Thyroid gland (tissue), 4 donors: ENCODE measurements around the gene NFIA. TPM values are rescaled to one million over a fixed set of nuclear protein-coding genes. Genes with fewer than 3 reads are reported as not detected.
A peak's percentile ranks its signal among the peaks of the same experiment; 100 is the strongest.

Source experiments
- DNase-seq, 2 donors: peaks; one replicate each; pipeline ENCODE4 v3.0.0-alpha.2; 2019
- H3K27ac ChIP-seq, 3 donors: fragments of 200-600 bp; sonication (generic); 1 replicate in 2 of 3; 2 replicates in 1 of 3; pipeline ENCODE4 v1.5.1; 2016 to 2019; ENCODE audit warnings: mild to moderate bottlenecking in 1 of 3, moderate library complexity in 1 of 3
- H3K27me3 ChIP-seq: fragments of 200-600 bp; sonication (generic); one replicate; pipeline ENCODE4 v1.5.1; 2019
- H3K36me3 ChIP-seq, 2 donors: fragments of 200-600 bp; sonication (generic); one replicate each; pipeline ENCODE4 v1.5.1; 2016 to 2019
- H3K4me1 ChIP-seq, 2 donors: fragments of 200-600 bp; sonication (generic); one replicate each; pipeline ENCODE4 v1.5.1; 2017 to 2019
- H3K4me3 ChIP-seq, 3 donors: fragments of 200-600 bp; sonication (generic); replicated peaks in 1 of 3; 1 replicate in 2 of 3; 2 replicates in 1 of 3; pipeline ENCODE4 v1.5.1; 2016; ENCODE audit warnings: mild to moderate bottlenecking in 1 of 3
- H3K9me3 ChIP-seq: fragments of 200-600 bp; sonication (generic); one replicate; pipeline ENCODE4 v1.5.1; 2017
- CTCF ChIP-seq, 6 experiments: fragments of 200-600 bp in 3 of 6; fragments of 450-650 bp in 3 of 6; sonication (generic) in 3 of 6; IDR thresholded peaks; one replicate each; pipeline ENCODE4 v1.5.1; 2016 to 2019; ENCODE audit warnings: antibody characterized with exemption in 6 of 6, mild to moderate bottlenecking in 2 of 6, inconsistent platforms in 1 of 6, moderate library complexity in 1 of 6
- POLR2A ChIP-seq, 2 donors: fragments of 450-650 bp; IDR thresholded peaks; one replicate each; pipeline ENCODE4 v1.6.1; 2017; ENCODE audit warnings: antibody characterized with exemption in 2 of 2, mild to moderate bottlenecking in 2 of 2, moderate library complexity in 1 of 2
- WGBS, 2 donors: methylation state at CpG; one replicate each; pipeline ENCODE4 v1.1.5; 2017; 5-methylcytosine and 5-hydroxymethylcytosine counted together
- intact Hi-C: fragments of 100-400 bp; cut with DNase I; formaldehyde crosslinking; loops from one replicate; pipeline ENCODE4 v1.15.1; 2023
- total RNA-seq, 4 donors: library from RNA; depleted of rRNA; stranded (reverse); fragments of >200 nt; gene quantifications; one replicate each; pipeline ENCODE4 v1.2.3, GENCODE V29; 2016

NFIA gene
- total RNA-seq, 4 donors from 2014 or later, result 105 to 149 (median 118) TPM

- Histone ChIP-seq H3K27me3 (no peaks in the 10 kb centered on the region), H3K27ac (peak overlapping the region; percentile 58 to 77 (median 71)), H3K9me3 (no peaks in the 10 kb centered on the region), H3K4me1 (peaks cover 63% of the 10 kb centered on the region in 2 donors), H3K36me3 (no peaks in the 10 kb centered on the region), H3K4me3 (no peak overlapping the region)
- intact Hi-C loops, result no loop called here
- no peak for DNase-seq
- 41 to 49% methylated on average over 4 of the region's 4 CpGs for WGBS, 2 donors
- TF ChIP-seq CTCF (IDR thresholded peaks at IDR 0.05) (no peak), POLR2A (IDR thresholded peaks at IDR 0.05) (no peak)
These were observed 74.5 kb downstream of the NFIA start for GRCh38 chr1:61156576-61157467.

GRCh38 chr1:61157468-61157987 is 75.2 kb downstream of the NFIA start:
- no peaks in the 10 kb centered on the region for H3K9me3 ChIP-seq
- no peak overlapping the region for H3K4me3 ChIP-seq
- H3K27me3 ChIP-seq, result no peaks in the 10 kb centered on the region
- H3K4me1 ChIP-seq, result peaks cover 59 to 60% of the 10 kb centered on the region in 2 donors
- intact Hi-C loops, result no loop called here
- DNase-seq, result no peak
- no peaks in the 10 kb centered on the region for H3K36me3 ChIP-seq
- H3K27ac ChIP-seq, result peak overlapping the region; percentile 58 to 77 (median 71)
- no peak for TF ChIP-seq POLR2A (IDR thresholded peaks at IDR 0.05)
- TF ChIP-seq CTCF (IDR thresholded peaks at IDR 0.05), result no peak
- WGBS, 2 donors, result 30 to 39% methylated on average over 3 of the region's 3 CpGs

- Histone ChIP-seq H3K27ac (peak overlapping the region; percentile 52 to 77 (median 71)), H3K36me3 (no peaks in the 10 kb centered on the region), H3K27me3 (no peaks in the 10 kb centered on the region), H3K4me3 (no peak overlapping the region), H3K4me1 (peaks cover 60 to 61% of the 10 kb centered on the region in 2 donors), H3K9me3 (no peaks in the 10 kb centered on the region)
- intact Hi-C loops, result no loop called here
- DNase-seq, result no peak
- WGBS, 2 donors, result 67 to 72% methylated on average over 3 of the region's 3 CpGs
- TF ChIP-seq POLR2A (IDR thresholded peaks at IDR 0.05) (no peak), CTCF (IDR thresholded peaks at IDR 0.05) (no peak)
These were observed 76.2 kb downstream of the NFIA start for GRCh38 chr1:61158591-61158990.

GRCh38 chr1:61160526-61160925 is 78.2 kb downstream of the NFIA start:
- WGBS, 2 donors, result 84 to 86% methylated on average over 4 of the region's 4 CpGs
- Histone ChIP-seq H3K27me3 (no peaks in the 10 kb centered on the region), H3K4me1 (peaks cover 57 to 62% of the 10 kb centered on the region in 2 donors), H3K4me3 (no peak overlapping the region), H3K27ac (peak overlapping the region in 1 of 3 donors; percentile 16), H3K36me3 (no peaks in the 10 kb centered on the region), H3K9me3 (no peaks in the 10 kb centered on the region)
- DNase-seq, result no peak
- intact Hi-C loops, result no loop called here
- TF ChIP-seq POLR2A (IDR thresholded peaks at IDR 0.05) (no peak), CTCF (IDR thresholded peaks at IDR 0.05) (no peak)
